ENCODE results near the gene ZNF451. TPM values are rescaled to one million over a fixed set of nuclear protein-coding genes. Genes with fewer than 3 reads are reported as not detected.
A peak's percentile ranks its signal among the peaks of the same experiment; 100 is the strongest.

Gene ZNF451
- total RNA-seq, 2 donors from 2014 or later, result 131 to 142 TPM

DNA sequence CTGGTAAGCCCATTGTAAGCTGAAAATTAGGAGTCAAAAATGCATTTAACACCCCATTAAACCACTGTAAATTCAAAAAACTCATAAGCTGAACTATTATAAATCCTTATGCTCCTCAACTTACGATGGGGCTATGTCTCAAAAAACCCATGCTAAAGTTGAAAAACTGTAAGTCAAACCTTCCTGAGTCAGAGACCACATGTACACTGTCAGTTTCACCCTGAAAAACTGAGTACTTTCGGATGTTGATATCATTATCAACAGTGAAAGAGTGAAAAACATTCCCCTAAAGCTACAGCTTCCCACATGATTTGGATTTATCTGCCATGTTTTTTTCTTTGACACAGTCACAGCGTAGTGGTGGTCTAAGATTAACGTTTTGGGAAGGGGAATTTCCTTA lies 117.9 kb downstream of the ZNF451 start:
- H3K27ac Mint-ChIP-seq, result no peak overlapping the region
- no peaks in the 10 kb centered on the region for H3K27me3 Mint-ChIP-seq
- peaks cover 3% of the 10 kb centered on the region for H3K4me1 Mint-ChIP-seq
- ATAC-seq, result no peak
- DNase-seq, result no peak
- peaks cover 3% of the 10 kb centered on the region for H3K36me3 Mint-ChIP-seq (ENCODE audit: low read depth)
- H3K4me3 Mint-ChIP-seq, result no peak overlapping the region
- H3K9me3 ChIP-seq (ENCODE audit: control insufficient read depth, low read length, poor library complexity, severe bottlenecking), result no peaks in the 10 kb centered on the region

DNA sequence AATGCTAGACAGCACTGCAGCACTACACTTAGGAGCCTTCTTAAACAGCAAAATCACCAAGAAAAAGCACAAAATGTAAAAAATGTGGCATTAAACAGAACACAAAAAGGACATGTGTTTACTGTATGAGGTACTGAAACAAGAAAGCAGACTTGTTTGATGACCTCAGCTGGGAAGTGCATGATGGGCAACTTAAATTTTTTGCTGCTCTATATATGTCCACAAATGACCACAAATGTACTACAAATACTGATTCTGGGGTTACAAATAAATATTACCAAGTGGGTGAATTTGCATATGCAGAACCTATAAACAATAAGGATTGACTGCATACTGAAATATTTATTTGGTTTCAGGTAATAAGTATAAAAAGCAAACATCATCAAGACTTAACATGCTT lies 119.0 kb downstream of the ZNF451 start:
- H3K27ac Mint-ChIP-seq, result no peak overlapping the region
- H3K27me3 Mint-ChIP-seq, result no peaks in the 10 kb centered on the region
- peaks cover 8% of the 10 kb centered on the region for H3K4me1 Mint-ChIP-seq
- DNase-seq (no peak), ATAC-seq (no peak)
- peaks cover 3% of the 10 kb centered on the region for H3K36me3 Mint-ChIP-seq (ENCODE audit: low read depth)
- no peaks in the 10 kb centered on the region for H3K9me3 ChIP-seq (ENCODE audit: control insufficient read depth, low read length, poor library complexity, severe bottlenecking)
- H3K4me3 Mint-ChIP-seq, result no peak overlapping the region

DNA sequence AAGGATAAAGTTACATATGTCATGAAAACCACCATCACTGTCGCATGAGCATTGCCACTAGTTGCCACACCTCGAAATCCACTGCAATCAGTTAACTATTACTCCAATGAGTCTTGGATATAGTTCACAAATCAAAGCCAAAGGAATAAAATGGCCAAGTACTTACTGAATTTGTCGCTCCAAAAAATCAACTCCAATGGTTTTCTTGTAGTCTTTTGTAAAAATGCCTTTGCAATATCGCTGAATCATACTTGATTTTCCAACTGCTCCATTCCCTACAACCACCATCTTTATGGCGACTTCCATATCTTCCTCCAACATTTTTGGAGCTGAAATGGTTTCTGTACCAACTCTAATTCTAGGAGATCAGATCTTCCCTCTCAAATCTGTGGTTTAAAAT lies 120.1 kb downstream of the ZNF451 start:
- no peak overlapping the region for H3K27ac Mint-ChIP-seq
- DNase-seq (no peak), ATAC-seq (no peak)

DNA sequence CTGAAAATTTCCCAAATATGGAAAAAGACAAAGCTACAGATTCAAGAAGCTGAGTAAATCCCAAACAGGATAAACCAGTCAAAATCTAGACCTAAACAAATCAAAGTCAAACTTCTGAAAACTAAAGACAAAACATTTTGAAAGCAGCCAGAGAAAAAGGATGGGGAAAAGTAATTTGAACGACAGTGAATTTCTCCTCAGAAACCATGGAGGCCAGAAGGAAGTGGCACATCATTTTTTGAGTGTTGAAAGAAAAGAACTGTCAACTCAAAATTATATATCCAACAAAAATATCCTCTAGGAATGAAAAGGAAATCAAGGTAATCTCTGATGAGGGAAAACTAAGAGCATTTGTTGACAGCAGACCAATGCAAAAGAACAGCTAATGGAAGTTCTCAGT lies 125.3 kb downstream of the ZNF451 start:
- Mint-ChIP-seq H3K36me3 (ENCODE audit: low read depth) (no peaks in the 10 kb centered on the region), H3K4me3 (no peak overlapping the region), H3K4me1 (peaks cover 19% of the 10 kb centered on the region), H3K27ac (no peak overlapping the region), H3K27me3 (peaks cover 23% of the 10 kb centered on the region)
- no peak for DNase-seq
- no peak for ATAC-seq
- H3K9me3 ChIP-seq (ENCODE audit: control insufficient read depth, low read length, poor library complexity, severe bottlenecking), result no peaks in the 10 kb centered on the region

More for the DNA sequence above, 120.1 kb downstream of the ZNF451 start:
- Mint-ChIP-seq H3K27me3 (no peaks in the 10 kb centered on the region), H3K4me3 (no peak overlapping the region), H3K4me1 (peaks cover 18% of the 10 kb centered on the region), H3K36me3 (ENCODE audit: low read depth) (peaks cover 3% of the 10 kb centered on the region)
- H3K9me3 ChIP-seq (ENCODE audit: control insufficient read depth, low read length, poor library complexity, severe bottlenecking), result no peaks in the 10 kb centered on the region

DNA sequence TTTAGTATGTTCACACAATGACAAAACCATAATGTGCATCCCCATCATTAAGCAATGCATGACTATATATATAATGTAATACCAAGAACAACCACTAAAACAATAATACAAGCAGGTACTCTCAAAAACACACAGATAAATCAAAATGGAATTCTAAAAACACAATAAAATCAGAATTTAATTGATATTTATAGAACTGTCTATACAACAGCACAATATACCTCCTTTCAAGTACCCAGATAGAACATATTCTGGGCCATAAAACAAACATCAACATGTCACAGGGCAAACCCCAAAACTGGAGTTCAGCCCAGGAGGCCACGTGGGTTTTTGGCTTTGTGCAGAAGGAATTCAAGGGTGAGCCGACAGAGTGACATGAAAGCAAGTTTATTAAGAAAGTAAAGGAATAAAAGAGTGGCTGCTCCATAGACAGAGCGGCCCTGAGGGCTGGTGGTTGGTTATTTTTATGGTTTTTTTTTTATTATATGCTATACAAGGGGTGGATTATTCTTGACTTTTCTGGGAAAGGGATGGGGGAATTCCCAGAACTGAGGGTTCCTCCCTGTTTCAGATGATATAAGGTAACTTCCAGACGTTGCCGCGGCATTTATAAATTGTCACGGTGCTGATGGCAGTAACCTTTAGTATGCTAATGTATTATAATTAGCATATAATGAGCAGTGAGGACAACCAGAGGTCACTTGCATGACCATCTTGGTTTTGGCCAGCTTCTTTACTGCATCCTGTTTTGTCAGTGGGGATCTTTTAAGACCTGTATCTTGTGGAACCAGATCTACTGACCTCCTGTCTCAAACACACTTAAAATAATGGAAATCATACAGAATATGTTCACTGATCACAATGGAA lies 126.5 kb downstream of the ZNF451 start:
- no peaks in the 10 kb centered on the region for H3K9me3 ChIP-seq (ENCODE audit: control insufficient read depth, low read length, poor library complexity, severe bottlenecking)
- ATAC-seq (no peak), DNase-seq (no peak)
- Mint-ChIP-seq H3K27me3 (peaks cover 26% of the 10 kb centered on the region), H3K27ac (no peak overlapping the region), H3K4me3 (no peak overlapping the region), H3K36me3 (ENCODE audit: low read depth) (no peaks in the 10 kb centered on the region), H3K4me1 (peaks cover 25% of the 10 kb centered on the region)

DNA sequence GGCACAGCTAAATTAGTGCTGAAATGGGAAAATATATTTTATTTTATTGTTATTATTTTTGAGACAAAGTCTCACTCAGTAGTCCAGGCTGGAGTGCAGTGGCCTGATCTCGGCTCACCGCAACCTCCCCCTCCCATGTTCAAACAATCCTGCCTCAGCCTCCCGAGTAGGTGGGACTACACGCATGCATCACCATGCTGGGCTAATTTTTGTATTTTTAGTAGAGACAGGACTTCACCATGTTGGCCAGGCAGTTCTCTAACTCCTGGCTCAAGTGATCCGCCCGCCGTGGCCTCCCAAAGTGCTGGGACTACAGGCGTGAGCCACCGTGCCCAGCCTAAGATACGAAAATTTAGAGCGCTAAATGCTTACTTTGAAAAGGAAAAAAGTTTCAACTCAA lies 127.3 kb downstream of the ZNF451 start:
- peaks cover 3% of the 10 kb centered on the region for H3K36me3 Mint-ChIP-seq (ENCODE audit: low read depth)
- ATAC-seq (no peak), DNase-seq (no peak)
- peak overlapping the region; percentile 13 for H3K4me3 Mint-ChIP-seq
- H3K9me3 ChIP-seq (ENCODE audit: control insufficient read depth, low read length, poor library complexity, severe bottlenecking), result no peaks in the 10 kb centered on the region
- peaks cover 26% of the 10 kb centered on the region for H3K27me3 Mint-ChIP-seq
- H3K4me1 Mint-ChIP-seq, result peaks cover 28% of the 10 kb centered on the region
- H3K27ac Mint-ChIP-seq, result no peak overlapping the region

Other genes starting within 250 kb of the ZNF451 start
- gene BEND6, start 135.1 kb upstream of the ZNF451 start, total RNA-seq, result not detected
- 10 to 100 TPM; 11.9 to 17.3 TPM for gene KIAA1586, start 43.5 kb upstream of the ZNF451 start, total RNA-seq
- gene BAG2, start 82.1 kb downstream of the ZNF451 start, total RNA-seq, result 1 to 10 TPM; 2.7 to 3.1 TPM
- gene RAB23, start 132.1 kb downstream of the ZNF451 start, total RNA-seq, result under 1 TPM; 0.29 to 0.35 TPM
- gene PRIM2, start 227.4 kb downstream of the ZNF451 start, total RNA-seq, result 10 to 100 TPM; 13.5 to 16.6 TPM